Measurements from ENCODE around the gene PHACTR1.

Gene PHACTR1

DNA sequence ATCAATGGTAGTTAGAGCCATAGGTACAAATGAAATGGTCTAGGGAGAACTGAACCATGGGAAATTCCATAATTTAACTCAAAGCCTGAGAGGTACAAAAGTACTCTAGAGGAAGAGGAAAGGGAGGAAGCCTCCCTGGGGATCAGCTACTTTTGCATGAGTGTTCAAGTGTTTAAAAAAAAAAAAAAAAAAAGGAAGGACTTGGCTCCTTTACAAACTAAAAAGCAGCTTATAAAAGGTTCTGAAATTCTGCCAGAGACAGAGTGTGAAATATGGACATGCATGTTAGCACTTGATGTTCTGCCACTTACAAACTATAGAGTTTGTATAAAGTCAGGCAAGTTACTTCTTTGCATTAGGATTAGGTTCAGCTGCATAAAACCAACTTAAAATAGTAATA is 321.7 kb downstream of the PHACTR1 start:
- no peak for DNase-seq

DNA sequence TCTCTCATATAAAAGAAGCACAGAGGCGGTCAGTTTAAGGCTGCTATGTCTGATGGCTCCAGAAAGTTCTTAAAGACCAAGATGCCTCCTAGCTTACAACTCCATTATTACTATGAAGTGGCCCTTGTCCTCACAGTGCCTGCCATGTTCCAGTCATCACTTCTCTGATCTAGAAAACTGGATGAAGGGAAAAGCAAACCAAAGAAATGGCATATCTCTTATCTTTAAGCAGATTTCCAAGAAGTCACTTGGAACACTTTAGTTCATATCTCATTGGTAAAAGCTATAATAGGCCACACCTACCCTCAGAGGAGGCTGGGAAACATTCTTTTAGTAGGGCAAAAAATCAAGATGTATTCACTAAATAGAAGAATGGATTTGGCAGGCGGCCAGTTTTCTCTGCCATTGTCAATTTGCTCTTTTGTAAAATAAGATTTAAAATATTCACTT is 322.2 kb downstream of the PHACTR1 start:
- DNase-seq: no peak

DNA sequence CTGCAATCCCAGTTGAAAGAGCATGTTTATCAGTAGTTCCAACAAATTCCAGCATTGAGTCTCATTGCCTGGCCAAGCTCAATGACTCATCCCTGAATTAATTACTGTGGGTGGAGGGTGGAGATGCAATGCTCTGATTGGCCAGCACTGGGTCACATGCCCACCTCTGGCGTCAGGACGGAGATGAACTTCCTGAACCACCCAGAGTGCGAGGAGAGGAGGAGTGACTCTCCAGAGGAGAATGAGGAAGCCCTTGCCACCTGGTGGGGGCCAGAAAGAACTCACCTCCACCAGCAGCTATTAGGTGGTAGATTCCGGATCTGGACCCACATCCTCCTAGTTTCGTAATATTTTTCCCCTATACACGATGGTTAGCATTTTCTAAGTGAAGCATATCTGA is 327.8 kb downstream of the PHACTR1 start:
- no peak for DNase-seq

DNA sequence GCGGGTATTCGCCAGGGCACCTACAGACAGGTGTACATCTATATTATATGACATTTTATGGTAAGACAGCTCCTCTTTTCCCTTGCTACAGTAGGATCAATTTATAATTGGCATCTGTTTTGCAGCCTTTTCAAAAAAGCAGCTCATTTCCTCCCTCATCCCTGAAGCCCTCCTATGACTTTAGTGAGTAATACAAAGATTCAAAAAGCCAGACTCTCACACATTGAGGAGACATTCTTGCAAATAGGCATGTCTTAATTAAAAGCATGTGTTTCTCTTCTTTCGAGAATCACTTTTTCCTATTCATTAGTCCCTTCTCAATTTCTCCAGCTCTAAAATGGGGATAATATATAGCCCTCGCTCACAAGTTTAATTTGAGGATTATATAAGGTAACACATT is 328.3 kb downstream of the PHACTR1 start:
- DNase-seq: no peak

DNA sequence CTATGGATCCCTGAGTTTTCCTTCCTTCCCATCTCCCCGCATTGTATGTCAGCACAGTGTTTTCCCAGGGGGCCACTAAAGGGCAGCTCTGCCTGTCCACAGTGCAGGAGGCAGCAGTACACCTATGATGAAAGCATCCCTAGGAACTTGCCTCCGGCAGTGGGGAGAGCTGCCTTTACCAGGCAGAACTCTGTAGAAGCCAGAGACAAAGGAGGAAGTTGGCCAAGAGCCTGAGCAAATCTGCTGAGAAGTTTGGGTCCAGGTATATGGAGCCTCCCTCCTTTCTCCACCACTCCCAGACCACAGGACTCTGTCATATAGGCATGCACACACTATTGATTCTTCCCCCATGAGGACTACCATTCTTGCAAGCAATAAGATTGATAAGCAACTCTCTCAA is 329.1 kb downstream of the PHACTR1 start:
- DNase-seq: no peak

DNA sequence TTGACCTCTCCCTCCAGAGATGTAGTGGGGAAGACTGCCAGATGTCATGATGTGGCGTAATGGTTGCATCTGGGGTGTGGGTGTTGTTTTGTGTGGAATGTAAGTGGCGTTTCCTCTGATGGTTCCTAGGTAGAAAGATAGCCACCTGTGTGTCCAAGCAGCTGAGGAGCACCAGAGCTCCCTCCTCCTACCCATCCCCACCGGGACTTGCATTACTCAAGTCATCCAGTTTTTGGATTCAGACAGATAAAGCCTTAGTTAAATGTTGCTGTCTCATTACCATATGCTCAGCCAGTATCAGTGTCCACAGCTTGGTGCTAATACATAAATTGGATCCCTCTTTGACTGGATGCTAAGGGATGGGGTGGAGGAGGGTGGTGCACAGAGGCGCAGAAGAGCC is 329.5 kb downstream of the PHACTR1 start:
- no peak for DNase-seq

DNA sequence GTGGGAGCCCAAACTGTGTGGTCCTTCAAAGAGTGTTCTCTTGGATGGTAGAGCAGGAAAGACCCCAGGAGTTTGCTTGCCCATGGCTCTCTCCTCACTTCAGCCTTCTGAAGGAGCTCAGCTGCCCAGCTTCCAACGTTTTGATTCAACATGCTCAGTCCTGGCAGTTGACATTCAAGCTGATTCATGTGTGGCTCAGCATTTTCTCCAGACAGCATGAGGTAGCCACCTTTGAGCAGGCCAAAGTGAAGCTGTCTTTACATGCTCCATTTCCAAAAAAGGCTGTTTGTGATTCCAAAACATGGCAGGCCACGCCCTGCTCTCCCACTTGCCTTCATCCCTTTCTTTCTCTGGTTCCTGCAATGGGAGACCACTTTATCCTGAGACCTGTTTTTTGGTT is 331.5 kb downstream of the PHACTR1 start:
- no peak for DNase-seq

DNA sequence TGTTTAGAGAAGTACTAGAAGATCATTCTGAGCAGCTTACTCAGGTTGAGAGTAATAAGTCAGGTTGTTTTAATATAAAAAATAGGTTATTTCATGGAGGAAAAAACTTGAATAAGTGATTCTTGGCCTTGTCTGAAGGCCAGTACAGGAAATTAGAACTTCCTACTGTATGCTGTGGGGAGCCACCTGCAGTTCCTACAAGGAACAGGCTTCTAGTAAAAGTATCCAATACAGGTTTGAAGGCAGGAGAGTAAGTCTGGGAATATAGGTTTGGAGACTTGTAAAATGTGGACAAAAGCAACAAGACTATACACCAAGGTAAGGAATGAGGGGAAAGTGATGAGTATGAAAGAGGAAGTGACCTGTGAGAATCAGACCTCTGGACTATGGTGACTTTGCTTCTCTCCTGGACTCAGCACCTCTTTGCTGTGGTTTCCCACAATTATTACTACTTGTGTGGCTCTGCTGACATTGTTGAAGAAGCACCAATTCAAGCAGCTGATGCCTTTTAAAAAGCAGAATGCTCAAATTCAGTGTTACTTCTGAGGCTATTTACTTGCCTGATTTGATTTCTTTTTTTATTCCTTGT is 333.2 kb downstream of the PHACTR1 start:
- DNase-seq: no peak

DNA sequence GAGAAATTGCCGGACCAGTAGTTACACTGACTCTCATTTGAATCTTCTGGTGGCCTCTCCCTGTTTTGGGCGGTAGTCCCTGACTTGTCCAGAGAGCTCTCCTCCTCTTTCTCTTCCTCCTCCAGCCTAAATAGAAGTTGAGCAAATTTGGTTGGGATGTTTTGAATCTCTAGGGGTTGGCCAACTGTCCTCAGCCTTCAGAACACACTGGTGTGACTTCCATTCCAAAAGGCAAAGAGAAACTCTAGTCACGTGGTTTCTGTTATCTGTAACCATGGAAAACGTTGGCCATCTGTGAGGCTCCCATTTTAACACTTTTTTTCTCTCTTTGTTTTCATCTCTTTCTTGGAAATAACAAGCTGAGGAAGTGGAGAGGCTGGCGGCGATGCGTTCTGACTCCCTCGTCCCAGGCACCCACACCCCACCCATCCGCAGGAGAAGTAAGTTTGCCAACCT is 336.5 kb downstream of the PHACTR1 start:
- no peak for DNase-seq

DNA sequence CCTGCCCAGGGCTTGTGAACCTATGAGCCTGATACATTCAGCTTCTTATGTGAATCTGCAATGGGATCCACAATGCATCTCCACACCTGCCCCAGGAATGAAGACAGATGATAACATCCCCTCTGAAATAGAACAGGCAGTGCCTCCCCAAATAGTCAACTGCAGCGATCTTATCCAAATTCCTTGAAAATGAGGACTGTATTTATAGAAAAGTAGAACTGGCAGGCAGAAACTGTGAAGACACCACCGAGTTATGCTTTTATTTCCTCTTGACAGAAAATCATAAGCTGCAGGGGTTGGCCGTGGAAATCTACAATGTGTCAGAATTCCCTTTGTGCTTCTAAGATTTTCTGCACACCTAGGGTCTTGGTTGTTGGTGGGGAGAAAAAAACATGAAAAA is 341.5 kb downstream of the PHACTR1 start:
- DNase-seq: no peak

DNA sequence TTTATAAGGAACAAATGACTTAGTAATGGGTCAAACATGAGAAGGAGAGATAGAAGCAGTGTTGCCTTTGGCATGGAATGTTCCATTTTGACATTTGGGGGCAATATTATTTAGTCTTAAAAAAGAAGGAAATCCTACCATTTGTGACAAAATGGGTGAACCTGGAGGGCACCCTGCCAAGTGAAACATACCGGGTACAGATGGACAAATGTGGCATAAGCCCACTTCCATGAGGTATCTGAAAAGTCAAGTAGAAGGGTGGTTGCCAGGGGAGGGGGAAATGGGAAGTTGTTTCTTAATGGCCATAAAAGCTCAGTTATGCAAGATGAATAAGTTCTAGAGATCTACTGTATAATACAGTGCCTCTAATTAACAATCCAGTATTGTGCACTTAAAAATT is 342.5 kb downstream of the PHACTR1 start:
- DNase-seq: no peak

DNA sequence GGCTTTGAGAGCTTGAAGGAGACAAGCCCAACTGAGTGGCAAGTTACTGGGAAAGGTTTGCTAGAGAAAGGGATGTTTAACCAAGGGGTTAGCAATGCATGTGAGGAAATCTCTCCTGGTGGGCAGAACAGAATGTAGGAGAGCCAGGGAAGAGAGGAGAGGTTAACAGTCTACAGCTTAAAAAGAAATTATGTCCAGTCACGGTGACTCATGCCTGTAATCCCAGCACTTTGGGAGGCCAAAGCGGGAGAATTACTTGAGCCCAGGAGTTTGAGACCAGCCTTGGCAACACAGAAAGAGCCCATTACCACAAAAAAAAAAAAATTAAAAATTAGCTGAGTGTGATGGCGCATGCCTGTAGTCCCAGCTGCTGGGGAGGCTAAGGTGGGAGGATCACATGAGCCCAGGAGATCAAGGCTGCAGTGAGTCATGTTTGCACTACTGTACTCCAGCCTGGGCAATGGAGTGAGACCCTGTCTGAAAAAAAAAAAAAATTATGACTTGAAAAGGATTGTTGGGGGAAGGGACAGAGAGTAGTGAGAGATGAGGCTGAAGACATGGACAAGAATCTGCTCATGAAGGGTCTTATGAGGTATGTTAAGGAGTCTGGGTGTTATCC is 346.8 kb downstream of the PHACTR1 start:
- DNase-seq: no peak

DNA sequence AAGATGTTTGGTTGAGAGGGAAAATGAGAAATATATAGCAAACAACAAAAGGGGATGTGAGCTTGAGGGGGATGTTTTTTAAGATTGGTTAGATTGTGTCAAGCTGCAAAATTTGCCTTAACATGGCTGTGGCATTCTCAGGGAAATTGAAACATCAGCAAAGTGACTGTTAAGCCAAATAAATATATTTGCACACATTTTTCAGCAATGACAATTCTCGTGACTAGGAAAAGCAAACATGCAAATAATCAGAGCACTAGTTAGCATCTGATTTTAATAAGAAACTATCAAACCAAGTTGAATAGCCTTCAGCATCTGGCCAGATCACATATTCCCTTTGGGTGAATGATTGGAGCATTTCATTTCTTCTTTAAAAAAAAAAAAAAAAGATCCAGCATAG is 349.0 kb downstream of the PHACTR1 start:
- no peak for DNase-seq

DNA sequence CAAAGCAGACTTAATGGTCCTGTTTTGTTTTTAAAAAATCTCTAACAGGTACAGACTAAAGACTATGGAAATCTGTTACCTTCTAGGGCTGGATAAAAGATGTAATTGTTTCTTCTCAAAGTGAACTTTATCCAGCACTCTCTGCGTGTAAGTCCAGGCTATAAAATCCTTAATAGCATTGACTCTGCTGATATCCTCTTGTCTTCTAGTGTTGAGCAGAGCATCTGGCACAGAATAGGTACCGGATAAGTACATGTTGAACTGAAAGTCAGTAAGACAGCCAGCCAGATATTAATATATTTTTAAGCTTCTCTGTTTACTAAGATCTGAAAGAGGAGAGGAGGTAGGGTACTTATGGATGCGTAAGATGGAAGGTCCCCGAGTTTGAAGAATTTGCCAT is 349.5 kb downstream of the PHACTR1 start:
- DNase-seq: no peak

DNA sequence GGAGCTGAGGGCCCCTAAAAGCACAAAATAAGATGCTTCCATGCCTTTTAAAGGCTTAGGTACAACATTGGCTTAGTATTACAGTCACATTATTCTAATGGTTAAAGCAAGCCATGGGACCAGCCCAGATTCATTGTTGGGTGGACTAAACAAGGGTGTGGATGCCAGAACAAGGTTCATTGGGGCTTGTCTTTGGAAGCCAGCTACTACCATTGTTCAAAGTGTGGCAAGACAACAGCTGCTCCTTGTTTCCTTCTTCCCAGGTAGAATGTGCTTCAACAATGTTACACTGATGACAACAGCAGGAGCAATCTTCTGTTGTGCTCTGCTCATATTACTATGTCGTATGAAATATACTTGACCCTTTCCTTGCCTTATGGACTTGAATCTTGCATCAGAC is 350.3 kb downstream of the PHACTR1 start:
- no peak for DNase-seq

DNA sequence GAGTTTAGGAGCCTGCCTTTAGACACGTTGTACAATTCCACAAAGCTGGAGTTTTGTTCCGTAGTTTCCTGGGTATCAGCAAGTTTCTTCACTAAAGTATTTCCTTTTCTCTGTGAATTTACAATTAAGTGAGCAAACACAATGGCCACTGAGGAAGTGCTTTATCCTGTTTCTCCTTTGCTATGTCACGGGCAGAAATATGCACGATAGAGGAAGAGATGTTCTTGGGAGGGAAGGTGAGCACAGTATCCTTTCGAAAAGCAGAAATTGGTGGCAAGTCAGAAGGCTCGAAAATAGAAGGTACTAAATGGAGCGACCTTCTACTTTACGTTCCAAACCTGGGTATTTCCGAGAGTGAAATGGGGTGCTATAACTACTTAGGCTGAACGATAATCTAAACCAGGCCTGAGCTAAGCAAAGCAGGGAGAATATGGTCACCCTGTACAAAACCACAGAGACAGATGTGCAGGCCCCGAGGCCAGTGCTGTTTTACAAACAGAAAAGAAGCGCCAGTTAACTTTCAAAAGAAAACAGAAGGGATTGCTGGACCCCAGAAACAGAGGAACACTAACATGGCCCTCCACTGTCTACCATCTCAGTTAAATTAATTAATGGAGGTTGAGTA is 352.1 kb downstream of the PHACTR1 start:
- no peak for DNase-seq

DNA sequence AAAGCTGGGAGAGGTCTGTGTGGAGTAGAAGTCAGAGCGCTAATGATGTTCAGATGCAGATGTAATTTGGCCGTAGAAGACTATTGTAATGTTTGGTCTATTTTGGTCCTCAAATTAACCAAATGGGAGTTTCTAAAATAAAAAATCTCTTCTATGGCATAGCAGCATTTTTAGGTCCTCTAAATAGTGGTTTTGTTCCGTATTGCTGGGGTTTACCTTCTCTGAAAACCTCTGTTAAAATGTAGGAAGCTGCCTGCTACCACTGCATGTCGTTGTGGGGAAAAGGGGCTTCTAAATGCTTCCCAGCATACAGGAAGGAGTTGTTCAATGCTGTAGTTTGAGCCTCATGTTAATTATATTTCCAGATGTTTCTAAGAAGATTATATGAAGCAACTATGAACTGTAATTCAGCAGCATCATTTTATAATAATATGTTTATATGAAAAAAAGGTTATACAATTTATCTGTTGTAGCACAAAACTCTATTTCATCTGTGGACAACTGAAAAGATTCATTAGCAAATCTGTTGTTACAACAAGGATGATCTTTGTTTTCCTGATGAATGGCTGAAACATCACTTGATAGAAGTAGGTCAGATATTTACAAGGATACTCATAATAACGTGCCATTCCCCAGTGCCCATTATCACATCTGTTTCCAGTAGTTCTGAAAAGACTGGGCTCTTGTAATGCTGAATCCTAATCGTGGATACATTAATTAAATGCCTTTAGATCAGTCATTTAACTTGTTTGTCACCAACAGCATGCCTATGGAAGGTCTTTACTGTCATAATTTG is 355.2 kb downstream of the PHACTR1 start:
- DNase-seq: no peak

DNA sequence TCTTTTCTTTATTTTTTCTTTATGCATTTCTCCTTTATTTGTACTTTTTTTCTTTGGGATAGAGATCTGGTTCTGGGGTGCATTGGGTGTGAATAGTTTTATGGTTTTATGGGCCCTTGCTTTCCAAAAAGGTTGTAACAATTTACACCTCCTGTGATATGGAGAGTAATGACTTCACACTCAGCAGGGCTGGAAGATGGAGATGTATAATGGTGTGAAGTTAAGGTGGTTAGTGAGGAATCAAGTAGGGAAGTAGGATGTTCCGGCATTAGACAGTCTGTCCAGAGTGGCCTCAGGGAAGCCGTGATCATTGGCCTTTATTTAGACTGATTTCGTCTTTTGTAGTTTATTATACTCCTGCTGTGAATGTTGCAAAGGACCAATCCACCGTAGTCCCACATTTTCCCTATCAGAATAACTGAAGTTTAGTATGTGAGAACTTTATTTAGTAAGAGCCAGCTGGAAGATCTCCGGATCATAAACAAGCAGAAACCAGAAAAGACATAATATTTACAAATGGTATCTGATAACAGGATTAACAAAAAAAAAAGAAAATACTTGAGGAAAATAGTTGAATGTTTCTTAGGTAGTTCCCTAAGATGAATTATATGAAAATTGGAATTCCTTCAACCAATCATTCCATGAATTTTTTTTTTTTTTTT is 356.2 kb downstream of the PHACTR1 start:
- DNase-seq: no peak

DNA sequence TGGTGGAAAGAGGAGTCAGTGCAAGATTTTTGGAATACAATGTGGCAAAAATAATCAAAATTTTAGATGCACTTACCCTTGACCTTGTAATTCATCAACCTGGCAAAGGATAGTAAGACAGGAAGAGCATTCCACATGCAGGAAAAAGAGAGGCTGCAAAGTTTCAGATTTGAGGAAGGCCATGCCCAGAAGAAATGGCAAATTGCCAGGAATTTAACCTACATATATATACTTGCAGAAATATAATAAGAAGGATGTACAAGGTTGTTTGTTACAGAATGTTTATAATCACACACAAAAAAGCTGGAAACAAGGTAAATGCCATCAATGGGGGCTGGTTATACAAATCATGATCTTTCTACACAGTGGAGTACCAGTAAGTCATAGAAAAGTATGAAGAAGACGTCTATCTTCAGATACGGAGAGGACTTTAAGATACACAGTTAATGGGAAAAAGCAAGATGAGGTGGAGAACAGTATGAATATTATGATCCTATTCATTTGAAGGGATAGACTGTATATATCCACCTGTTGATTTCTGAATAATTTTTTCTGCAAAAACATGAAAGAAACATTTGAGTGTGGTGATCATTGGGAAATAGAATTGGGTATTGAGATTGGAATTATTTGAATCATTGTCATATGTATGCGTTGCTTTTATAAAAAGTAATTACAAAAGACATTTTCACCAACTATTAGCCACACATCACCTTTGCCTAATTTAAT is 358.0 kb downstream of the PHACTR1 start:
- no peak for DNase-seq

DNA sequence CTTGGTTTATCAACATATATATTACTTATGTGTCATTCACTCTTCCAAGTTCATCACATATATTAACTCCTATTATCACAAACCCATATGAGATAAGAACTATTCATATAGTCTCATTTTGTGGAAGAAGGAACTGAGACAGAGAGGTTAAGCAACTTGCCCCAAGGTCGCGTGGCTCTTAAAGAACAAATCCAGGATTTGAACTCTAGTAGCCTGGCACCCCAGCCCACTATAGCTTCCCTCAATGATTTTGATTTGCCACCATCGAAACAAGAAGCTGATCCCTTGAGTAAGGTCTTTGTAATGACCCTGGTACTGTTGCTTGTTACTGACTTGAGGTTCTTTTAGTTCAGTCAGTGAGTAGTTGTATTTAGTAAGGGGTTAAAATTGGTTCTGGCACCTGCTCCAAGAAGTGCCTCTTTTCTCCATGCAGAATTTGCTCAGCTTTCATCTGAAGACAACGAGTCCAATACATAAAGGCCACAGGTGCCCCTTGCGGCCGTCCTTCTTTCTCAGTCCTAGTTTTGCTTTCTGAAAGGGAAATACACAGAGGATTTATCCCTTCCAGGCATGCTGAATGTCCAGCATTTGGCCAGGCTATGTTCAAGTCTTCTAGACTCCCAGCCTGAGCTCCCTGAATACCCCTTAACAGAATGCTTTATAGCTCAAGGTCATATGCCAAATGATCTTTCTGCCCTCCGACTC is 358.7 kb downstream of the PHACTR1 start:
- DNase-seq: no peak

DNA sequence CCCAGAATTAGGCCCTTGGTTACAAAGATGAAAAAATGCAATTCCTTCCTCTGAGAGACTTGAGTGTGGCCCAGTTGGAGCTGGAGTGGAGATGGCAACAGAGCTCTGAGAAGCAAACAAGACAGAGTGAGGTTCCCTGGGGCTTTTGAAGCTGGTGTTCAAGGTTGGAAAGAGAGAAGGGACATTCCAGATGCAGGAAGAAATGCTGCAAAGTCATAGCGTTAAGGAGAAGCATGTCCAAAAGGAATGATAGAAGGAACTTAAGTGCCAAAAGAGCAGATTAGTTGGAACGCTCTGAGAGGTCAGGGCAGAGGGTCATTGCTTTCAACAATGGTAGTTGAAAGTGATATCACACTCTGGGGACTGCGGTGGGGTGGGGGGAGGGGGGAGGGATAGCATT is 360.0 kb downstream of the PHACTR1 start:
- no peak for DNase-seq

DNA sequence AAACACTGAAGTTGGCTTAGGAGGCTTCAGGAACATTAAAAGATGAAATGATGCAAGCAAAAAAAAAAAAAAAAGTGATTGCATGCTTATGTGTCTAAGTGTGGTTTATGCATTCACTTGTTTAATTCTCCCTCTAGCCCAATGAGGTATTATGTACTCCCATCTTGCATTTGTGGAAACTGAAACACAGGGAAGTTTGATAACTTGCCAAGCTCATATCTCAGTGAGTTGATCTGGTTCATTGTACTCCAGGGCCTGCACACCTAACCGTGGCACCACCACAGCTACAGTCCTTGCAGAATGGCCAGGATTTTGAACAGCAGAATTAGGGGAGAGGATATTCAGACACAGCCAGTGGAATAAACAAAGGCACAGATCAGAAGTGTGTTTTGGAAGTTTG is 360.6 kb downstream of the PHACTR1 start:
- DNase-seq: no peak
